Endothelial cell of umbilical vein (primary cell): ENCODE measurements around the gene APBB2. TPM values are rescaled to one million over a fixed set of nuclear protein-coding genes. Genes with fewer than 3 reads are reported as not detected.
A peak's percentile ranks its signal among the peaks of the same experiment; 100 is the strongest.
"Not testable (repeated sequence)": the region's sequence is repeated elsewhere in the genome, so short reads cannot be mapped to it uniquely, and the experiment has no call there.

Experiments used
- BruUV-seq: library from RNA; stranded (reverse); fragments of 400-500 nt; replicated peaks from 2 replicates; lab custom pipeline; 2021; lab: Mats Ljungman, UMichigan
- CTCF ChIA-PET: fragments of 300-600, 350-600 bp; sonication (Branson Sonifier 250); formaldehyde crosslinking; loops from one replicate; lab custom pipeline; 2021; ENCODE audit warnings: antibody characterized with exemption, inconsistent platforms; lab: Charles Lee
- POLR2A ChIA-PET: fragments of 300-600, 350-600 bp; sonication (Branson Sonifier 250); formaldehyde crosslinking; loops from one replicate; lab custom pipeline; 2021; ENCODE audit warnings: antibody characterized with exemption, inconsistent platforms; lab: Charles Lee
- DNase-seq: peaks from one replicate; pipeline ENCODE4 v3.0.0-alpha.2; 2011; ENCODE audit warnings: low read depth, low spot score
- FAIRE-seq: peaks from 2 replicates; lab custom pipeline; 2011; peaks lifted over from hg19 to GRCh38; lab: Jason Lieb, UNC
- H2AFZ ChIP-seq: 2 replicates; pipeline ENCODE4 v1.6.0; 2012; ENCODE audit warnings: low read depth, low read length, control low read depth, inconsistent platforms
- H3K27ac ChIP-seq: 2 replicates; pipeline ENCODE4 v1.5.1; 2011; ENCODE audit warnings: low read depth, mild to moderate bottlenecking, control low read depth, low read length, moderate library complexity; ENCODE audit not compliant: insufficient read depth
- H3K27me3 ChIP-seq, 2 experiments: 2 replicates each; pipeline versions ENCODE4 v1.6.0 to v1.6.1; 2011; ENCODE audit warnings: low read length in 2 of 2, mixed read lengths in 1 of 2; ENCODE audit not compliant: control insufficient read depth in 2 of 2, insufficient read depth in 2 of 2
- H3K36me3 ChIP-seq, 2 experiments: 2 replicates in 1 of 2; 3 replicates in 1 of 2; pipeline ENCODE4 v1.5.1; 2011; ENCODE audit warnings: low read length in 2 of 2, mild to moderate bottlenecking in 1 of 2, moderate library complexity in 1 of 2; ENCODE audit not compliant: control insufficient read depth in 2 of 2, insufficient read depth in 2 of 2; ENCODE audit errors: extremely low read depth in 1 of 2
- H3K4me1 ChIP-seq: 3 replicates; pipeline ENCODE4 v1.5.1; 2011; ENCODE audit warnings: mild to moderate bottlenecking, low read length; ENCODE audit not compliant: control insufficient read depth, insufficient read depth; ENCODE audit errors: extremely low read depth
- H3K4me2 ChIP-seq: 2 replicates; pipeline ENCODE4 v1.6.1; 2011; ENCODE audit warnings: low read length, control low read depth, mixed read lengths; ENCODE audit not compliant: insufficient read depth
- H3K4me3 ChIP-seq, 3 experiments: fragments of 200-600 bp in 1 of 3; sonication (generic), shearing (Covaris generic) in 1 of 3; replicated peaks in 1 of 3; 2 replicates each; pipeline ENCODE4 v1.5.1; 2011 to 2016; ENCODE audit warnings: control low read depth in 3 of 3, low read length in 3 of 3, mild to moderate bottlenecking in 2 of 3, inconsistent platforms in 1 of 3, low read depth in 1 of 3, moderate library complexity in 1 of 3; ENCODE audit not compliant: insufficient read depth in 1 of 3
- H3K79me2 ChIP-seq: 2 replicates; pipeline ENCODE4 v1.6.0; 2012; ENCODE audit warnings: low read length, inconsistent platforms; ENCODE audit not compliant: control insufficient read depth, insufficient read depth
- H3K9ac ChIP-seq: replicated peaks from 2 replicates; pipeline ENCODE3; 2011; ENCODE audit warnings: low read length, control low read depth; ENCODE audit not compliant: insufficient read depth; ENCODE audit errors: extremely low read depth
- H3K9me1 ChIP-seq: replicated peaks from 3 replicates; pipeline ENCODE4 v1.6.0; 2011; ENCODE audit warnings: mild to moderate bottlenecking, low read length; ENCODE audit not compliant: control insufficient read depth, insufficient read depth; ENCODE audit errors: extremely low read depth
- H3K9me3 ChIP-seq: replicated peaks from 2 replicates; pipeline ENCODE4 v1.5.1; 2012; ENCODE audit warnings: low read length, inconsistent platforms; ENCODE audit not compliant: control insufficient read depth, insufficient read depth
- H4K20me1 ChIP-seq: replicated peaks from 2 replicates; pipeline ENCODE3; 2011; ENCODE audit warnings: mild to moderate bottlenecking, low read length; ENCODE audit not compliant: control insufficient read depth, insufficient read depth; ENCODE audit errors: extremely low read depth
- FOS ChIP-seq: IDR thresholded peaks from 2 replicates; pipeline ENCODE4 v1.6.1; 2011; ENCODE audit warnings: mild to moderate bottlenecking, low read length, moderate library complexity, borderline replicate concordance; ENCODE audit not compliant: insufficient read depth
- GATA2 ChIP-seq: IDR thresholded peaks from 2 replicates; pipeline ENCODE4 v1.7.0; 2011; ENCODE audit warnings: low read depth, mild to moderate bottlenecking, moderate library complexity, mixed read lengths, low read length; ENCODE audit not compliant: insufficient read length, insufficient read depth
- JUN ChIP-seq: IDR thresholded peaks from 2 replicates; pipeline ENCODE4 v1.6.1; 2011; ENCODE audit warnings: borderline replicate concordance, low read depth; ENCODE audit not compliant: insufficient read length, insufficient read depth
- POLR2AphosphoS5 ChIP-seq: IDR thresholded peaks from 2 replicates; pipeline ENCODE4 v1.6.1; 2012; ENCODE audit warnings: low read depth, mild to moderate bottlenecking, control low read depth, low read length, moderate library complexity; ENCODE audit not compliant: insufficient read depth
- dilution Hi-C: fragments of 300-500 bp; cut with MboI; formaldehyde crosslinking; loops from one replicate; pipeline ENCODE4 v1.15.0; 2019; ENCODE audit warnings: low sequenced_read_pairs; ENCODE audit not compliant: extremely low pct_ligation_motif_present
- intact Hi-C: fragments of 100-400 bp; cut with micrococcal nuclease; formaldehyde crosslinking; loops from one replicate; pipeline ENCODE4 v1.10.0; 2022
- polyA plus RNA-seq, 4 experiments: library from polyadenylated mRNA; depleted of rRNA in 3 of 4; stranded (reverse) in 3 of 4; unstranded in 1 of 4; fragments of >200 nt; gene quantifications; 2 replicates each; pipeline versions ENCODE4 v1.2.1 to v1.2.3, GENCODE V29; 2011 to 2012; ENCODE audit warnings: missing spikeins in 1 of 4
- total RNA-seq: library from RNA; stranded (reverse); gene quantifications from 2 replicates; pipeline ENCODE4 v1.2.3, GENCODE V29; 2021

APBB2 gene
- total and polyA plus RNA-seq, 2 donors (not counting 3 experiments of a cell fraction or from before 2014, with no cell fraction given): 79.8 to 124 TPM

DNA sequence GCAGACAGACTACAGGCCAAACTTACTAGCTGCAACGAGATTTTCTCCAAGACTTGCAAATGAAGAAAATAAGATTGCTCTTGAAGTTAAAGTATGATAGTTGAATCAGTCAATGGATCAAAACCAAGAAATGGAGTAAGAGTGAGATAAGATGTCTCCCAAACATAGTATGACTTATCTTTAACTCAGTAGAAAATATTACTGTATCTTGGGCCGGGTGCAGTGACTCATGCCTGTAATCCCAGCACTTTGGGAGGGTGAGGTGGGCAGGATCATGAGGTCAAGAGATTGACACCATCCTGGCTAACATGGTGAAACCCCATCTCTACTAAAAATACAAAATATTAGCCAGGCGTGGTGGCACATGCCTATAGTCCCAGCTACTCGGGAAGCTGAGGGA is 220.0 kb downstream of the APBB2 start:
- Histone ChIP-seq H3K27ac (peak overlapping the region; percentile 84), H3K4me2 (peak overlapping the region; percentile 21), H3K4me1 (peaks cover 78% of the 10 kb centered on the region), H3K79me2 (peaks cover 49% of the 10 kb centered on the region)
- H3K36me3 ChIP-seq, H3K9me1 ChIP-seq, intact Hi-C loops, H3K9ac ChIP-seq, BruUV-seq, H2AFZ ChIP-seq, dilution Hi-C loops, H4K20me1 ChIP-seq, H3K4me3 ChIP-seq, H3K9me3 ChIP-seq, H3K27me3 ChIP-seq: not testable (repeated sequence)
- CTCF ChIA-PET: interaction anchor here (1.0 to 1.3 kb wide), 2 partner anchors 12 to 220 kb away, joined by 3 to 4 read pairs; partner anchors contain the start of gene APBB2
- DNase-seq (peak; percentile 36), FAIRE-seq (peak; percentile 46)
- POLR2A ChIA-PET: interaction anchor here (0.7 kb wide), 1 partner anchor 270 kb away, joined by 3 read pairs; no protein-coding TSS in a partner anchor
- TF ChIP-seq POLR2AphosphoS5: peak; percentile 34
- TF ChIP-seq GATA2: peak; percentile 37
- peak; percentile 65 for TF ChIP-seq FOS
- peak; percentile 22 for TF ChIP-seq JUN

DNA sequence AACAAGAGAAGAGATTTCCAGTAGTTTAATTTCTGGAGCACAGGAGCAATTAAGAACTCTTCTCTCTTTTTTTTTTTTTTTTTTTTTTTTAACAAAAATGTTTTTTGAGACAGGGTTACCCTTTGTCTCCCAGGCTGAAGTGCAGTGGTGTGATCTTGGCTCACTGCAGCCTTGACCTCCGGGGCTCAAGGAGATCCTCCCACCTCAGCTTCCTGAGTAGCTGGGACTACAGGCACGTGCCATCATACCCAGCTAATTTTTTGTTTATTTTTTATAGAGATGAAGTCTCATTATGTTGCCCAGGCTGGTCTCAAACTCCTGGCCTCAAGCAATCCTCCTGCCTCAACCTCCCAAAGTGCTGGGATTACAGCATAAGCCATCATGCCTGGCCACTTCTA is 221.0 kb downstream of the APBB2 start:
- DNase-seq: not testable (repeated sequence)
- POLR2A ChIA-PET: interaction anchor here (0.6 to 0.7 kb wide), 2 partner anchors 38 to 219 kb away, joined by 3 to 4 read pairs; no protein-coding TSS in a partner anchor

More for the DNA sequence above, 221.0 kb downstream of the APBB2 start:
- H3K27ac ChIP-seq: peak overlapping the region; percentile 84
- H3K9me1 ChIP-seq, H3K36me3 ChIP-seq, H3K9me3 ChIP-seq, H3K27me3 ChIP-seq, H4K20me1 ChIP-seq, H3K4me3 ChIP-seq, FAIRE-seq, H3K9ac ChIP-seq, H2AFZ ChIP-seq, dilution Hi-C loops: not testable (repeated sequence)
- H3K4me2 ChIP-seq: peak overlapping the region; percentile 21
- TF ChIP-seq POLR2AphosphoS5: peak; percentile 8
- peaks cover 68% of the 10 kb centered on the region for H3K4me1 ChIP-seq
- peaks cover 49% of the 10 kb centered on the region for H3K79me2 ChIP-seq
- CTCF ChIA-PET: interaction anchor here (0.8 to 1.4 kb wide), 5 partner anchors 13 to 219 kb away, joined by 3 to 5 read pairs (median 5); no protein-coding TSS in a partner anchor
- BruUV-seq: TSS peak; percentile 10
- intact Hi-C loops: loop anchor here (1.0 to 2.0 kb wide), 2 partner anchors 30 to 167 kb away; no protein-coding TSS in a partner anchor
